BLaER1 (cell line): Measurements from ENCODE around the gene C20orf202.

Experiments used
- H3K27ac ChIP-seq: shearing (Covaris generic); formaldehyde crosslinking; 2 replicates; pipeline ENCODE4 v1.8.1; 2022
- H3K27me3 ChIP-seq: shearing (Covaris generic); formaldehyde crosslinking; 2 replicates; pipeline ENCODE4 v1.8.1; 2022
- H3K36me3 ChIP-seq: shearing (Covaris generic); formaldehyde crosslinking; 2 replicates; pipeline ENCODE4 v1.8.1; 2022
- H3K4me1 ChIP-seq: shearing (Covaris generic); formaldehyde crosslinking; 2 replicates; pipeline ENCODE4 v1.8.1; 2022
- H3K4me2 ChIP-seq: shearing (Covaris generic); formaldehyde crosslinking; 2 replicates; pipeline ENCODE4 v1.8.1; 2022
- H3K4me3 ChIP-seq: shearing (Covaris generic); formaldehyde crosslinking; 2 replicates; pipeline ENCODE4 v1.8.1; 2022
- H3K9ac ChIP-seq: shearing (Covaris generic); formaldehyde crosslinking; 2 replicates; pipeline ENCODE4 v1.8.1; 2022
- H3K9me3 ChIP-seq: shearing (Covaris generic); formaldehyde crosslinking; 2 replicates; pipeline ENCODE4 v1.8.1; 2022
- H4K20me1 ChIP-seq: shearing (Covaris generic); formaldehyde crosslinking; 2 replicates; pipeline ENCODE4 v1.8.1; 2022
- Cebpa-rat ChIP-seq: shearing (Covaris generic); IDR thresholded peaks from 2 replicates; pipeline ENCODE4 v1.8.1; 2022

C20orf202 gene

GRCh38 chr20:1255675-1256074 is 52.4 kb downstream of the C20orf202 start:
- Histone ChIP-seq H3K4me3 (no peak overlapping the region), H3K4me1 (no peaks in the 10 kb centered on the region), H3K36me3 (no peaks in the 10 kb centered on the region), H3K9me3 (peaks cover 8% of the 10 kb centered on the region; the same call in 1 of the 2 replicates), H4K20me1 (no peaks in the 10 kb centered on the region), H3K9ac (no peak overlapping the region), H3K4me2 (no peak overlapping the region), H3K27ac (no peak overlapping the region), H3K27me3 (no peaks in the 10 kb centered on the region)
- TF ChIP-seq Cebpa-rat, result no peak
